Measurements from ENCODE around the gene CYSTM1.

The CYSTM1 gene

GRCh38 chr5:140142856-140143255 is 32.1 kb upstream of the CYSTM1 start:
- TF ChIP-seq CTCF (IDR thresholded peaks at IDR 0.05) = no peak

GRCh38 chr5:140143521-140144258 is 31.3 kb upstream of the CYSTM1 start:
- TF ChIP-seq CTCF (IDR thresholded peaks at IDR 0.05) = no peak

GRCh38 chr5:140145256-140145655 is 29.7 kb upstream of the CYSTM1 start:
- no peak for TF ChIP-seq CTCF (IDR thresholded peaks at IDR 0.05)

- TF ChIP-seq CTCF (IDR thresholded peaks at IDR 0.05) = no peak
These were observed 29.0 kb upstream of the CYSTM1 start for GRCh38 chr5:140145818-140146522.

GRCh38 chr5:140146523-140146842 is 28.5 kb upstream of the CYSTM1 start:
- no peak for TF ChIP-seq CTCF (IDR thresholded peaks at IDR 0.05)

- TF ChIP-seq CTCF (IDR thresholded peaks at IDR 0.05) = no peak
These were observed 27.5 kb upstream of the CYSTM1 start for GRCh38 chr5:140147460-140147859.

GRCh38 chr5:140148508-140148907 is 26.5 kb upstream of the CYSTM1 start:
- no peak for TF ChIP-seq CTCF (IDR thresholded peaks at IDR 0.05)

All from LNCAP (cell line).